GM21526 (cell line): Measurements from ENCODE around the gene SSX4B.
"Not testable (repeated sequence)": the region's sequence is repeated elsewhere in the genome, so short reads cannot be mapped to it uniquely, and the experiment has no call there.

Experiments
- ATAC-seq: cut with Tn5 transposase; IDR thresholded peaks from one replicate; pipeline ENCODE4 v1.9.1; 2021; ENCODE audit warnings: moderate library complexity; ENCODE audit not compliant: unreplicated experiment, low FRiP score

Gene SSX4B

GRCh38 chrX:48356315-48357094, 55.3 kb downstream of the SSX4B start, which contains the start of gene SSX3:
Gene SSX3, minus strand, starts transcription at chrX:48356703. Its CDS starts 1,454 bp downstream, at chrX:48355249.
- not testable (repeated sequence) for ATAC-seq
